Effector CD4-positive, alpha-beta T cell (primary cell): Measurements from ENCODE around the gene GPX4.

ENCODE experiments used
- DNase-seq: peaks from one replicate; pipeline ENCODE4 v3.0.0-alpha.2; 2020

Gene GPX4

DNA sequence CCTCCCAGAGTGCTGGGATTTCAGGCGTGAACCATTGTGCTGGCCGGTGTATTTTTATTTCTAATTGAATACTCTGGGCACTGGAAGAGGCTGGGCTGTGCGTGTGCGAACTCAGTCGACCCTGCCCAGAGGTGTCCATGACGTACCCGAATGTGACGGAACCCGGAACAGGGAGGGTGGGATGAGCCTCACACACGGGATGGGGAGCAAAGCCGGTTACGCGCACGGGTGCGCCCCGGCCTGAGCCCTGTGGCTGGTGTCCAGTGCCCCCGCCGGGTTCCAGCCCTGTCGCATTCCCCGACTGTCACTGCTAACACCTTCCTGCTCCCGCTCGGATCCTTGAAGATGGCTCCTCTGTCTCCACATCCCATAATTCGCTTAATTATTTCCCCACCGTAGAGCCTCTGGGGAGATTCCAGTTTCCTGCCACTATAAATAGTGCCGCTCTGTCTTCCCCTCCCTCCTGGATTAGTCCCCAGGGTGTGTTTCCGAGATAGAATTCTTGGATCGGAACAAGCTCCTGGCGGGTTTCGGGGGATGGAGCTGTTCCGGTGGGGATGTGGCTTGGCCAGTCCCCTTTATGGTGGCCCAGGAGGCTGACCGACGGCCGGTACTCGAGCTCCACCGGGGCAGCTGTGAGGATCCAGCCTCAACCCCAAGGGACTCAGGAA lies 48.3 kb downstream of the GPX4 start:
- DNase-seq, result no peak

GRCh38 chr19:1153891-1154730 lies 50.3 kb downstream of the GPX4 start:
- DNase-seq, result no peak

DNA sequence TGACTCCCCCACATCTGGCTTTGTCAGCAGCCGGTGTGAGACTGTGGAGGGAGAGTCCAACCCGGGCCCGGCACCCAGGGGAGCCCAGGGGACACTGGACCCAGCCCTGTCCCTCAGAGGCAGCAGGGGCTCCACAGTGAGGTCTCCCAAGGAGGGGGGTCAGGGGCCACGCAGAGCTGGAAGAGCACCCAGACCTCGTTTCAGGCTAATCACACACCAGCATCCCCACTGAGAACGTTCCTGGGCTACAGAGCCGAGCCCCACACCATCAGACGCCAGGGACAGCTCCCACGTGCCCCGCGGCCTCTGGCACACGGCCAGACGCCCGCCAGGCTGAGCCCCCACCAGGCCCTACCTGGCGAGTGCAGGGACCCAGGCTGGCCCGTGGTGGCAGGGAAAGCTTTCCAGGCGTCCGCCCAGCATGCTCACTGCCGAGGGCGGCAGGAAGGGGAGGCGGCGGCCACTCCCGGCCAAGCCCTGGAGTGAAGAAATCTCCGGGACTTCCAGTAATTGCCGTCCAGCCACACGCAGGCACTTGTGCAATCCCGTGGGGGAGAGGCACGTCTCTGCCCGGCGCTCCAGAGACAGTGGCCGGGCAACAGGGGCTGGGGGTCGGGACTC lies 51.0 kb downstream of the GPX4 start:
- no peak for DNase-seq

DNA sequence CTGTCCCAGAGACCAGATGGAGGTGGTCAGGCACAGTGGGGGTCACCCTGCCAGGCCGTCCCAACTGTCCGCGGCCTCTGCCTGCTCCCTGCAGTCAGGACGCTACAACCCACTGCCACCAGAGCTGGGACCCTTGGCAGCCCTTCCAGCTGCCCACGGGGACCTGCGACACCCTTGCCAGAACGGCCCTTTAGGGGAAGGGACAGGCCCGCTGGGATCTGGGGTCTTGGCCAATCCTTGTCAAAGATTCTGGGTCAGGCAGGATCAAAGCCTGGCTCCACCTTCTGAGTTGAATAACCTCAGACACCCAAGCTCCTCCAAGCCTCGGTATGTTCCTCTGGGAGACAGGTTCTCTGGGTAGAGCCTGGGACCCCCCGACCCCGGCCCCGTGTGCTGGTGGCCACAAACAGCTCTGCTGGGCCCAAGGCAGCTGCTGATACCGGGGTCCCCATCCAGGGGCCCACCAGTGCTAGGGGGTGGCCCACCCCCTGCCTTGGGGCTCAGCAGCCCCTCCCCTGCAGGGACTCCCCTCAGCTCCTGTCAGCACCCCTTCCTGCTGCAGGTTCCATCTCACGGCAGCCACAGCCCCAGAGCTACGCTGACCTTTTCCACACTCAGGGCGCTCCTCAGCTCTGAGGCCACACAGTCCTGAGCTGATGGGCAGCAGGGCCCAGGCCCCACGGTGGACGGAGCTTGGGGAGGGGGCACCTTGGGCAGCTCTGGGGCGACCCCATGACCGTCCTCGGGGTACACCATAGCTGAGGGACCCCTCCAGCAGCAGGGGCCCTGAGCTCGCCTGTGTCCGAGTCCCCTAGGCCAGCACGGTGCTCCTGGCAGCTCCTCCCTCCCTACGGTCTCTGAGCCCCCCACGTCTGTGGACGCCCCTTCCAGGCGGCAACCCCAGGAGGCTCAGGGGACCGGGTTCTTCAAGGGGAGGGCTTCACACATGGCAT lies 51.8 kb downstream of the GPX4 start:
- no peak for DNase-seq
